SK-N-SH treated with all-trans-retinoic acid at 6 μM for 48 hours (cell line): Measurements from ENCODE around the gene RAN.

Experiments used
- ATAC-seq: fragments of 200-7000 bp; cut with Tn5 transposase; 3 replicates; pipeline ENCODE4 v1.9.1; 2020; ENCODE audit warnings: mild to moderate bottlenecking, moderate library complexity
- ARNTL ChIP-seq: fragments of 450-650 bp; formaldehyde crosslinking; IDR thresholded peaks from 2 replicates; pipeline ENCODE4 v1.5.0; 2020; ENCODE audit warnings: low read depth, mild to moderate bottlenecking, moderate library complexity, borderline replicate concordance
- BACH2 ChIP-seq: fragments of 250-450 bp; sonication (Bioruptor Pico); IDR thresholded peaks from 2 replicates; pipeline ENCODE4 v1.9.0; 2021; ENCODE audit warnings: mild to moderate bottlenecking, borderline replicate concordance
- CREB5 ChIP-seq: fragments of 250-450 bp; sonication (Bioruptor Pico); IDR thresholded peaks from 2 replicates; pipeline ENCODE4 v1.5.1; 2020; ENCODE audit warnings: low read depth, mild to moderate bottlenecking, moderate library complexity
- CSDC2 ChIP-seq: fragments of 250-450 bp; sonication (Bioruptor Pico); IDR thresholded peaks from 2 replicates; pipeline ENCODE4 v1.5.0; 2020; ENCODE audit warnings: mild to moderate bottlenecking, moderate library complexity
- CSRNP3 ChIP-seq: fragments of 250-450 bp; sonication (Bioruptor Pico); IDR thresholded peaks from 2 replicates; pipeline ENCODE4 v1.5.1; 2021; ENCODE audit warnings: mild to moderate bottlenecking, moderate library complexity
- ESRRG ChIP-seq: fragments of 250-450 bp; sonication (Bioruptor Pico); IDR thresholded peaks from 2 replicates; pipeline ENCODE4 v1.6.1; 2021; ENCODE audit warnings: mild to moderate bottlenecking
- GLIS3 ChIP-seq: fragments of 250-450 bp; sonication (Bioruptor Pico); IDR thresholded peaks from 2 replicates; pipeline ENCODE4 v1.5.0; 2020; ENCODE audit warnings: mild to moderate bottlenecking, moderate library complexity
- ISL1 ChIP-seq: fragments of 250-450 bp; sonication (Bioruptor Pico); IDR thresholded peaks from 2 replicates; pipeline ENCODE4 v2.1.2; 2022; ENCODE audit warnings: mild to moderate bottlenecking, moderate library complexity
- OSR1 ChIP-seq: fragments of 250-450 bp; sonication (Bioruptor Pico); IDR thresholded peaks from 2 replicates; pipeline ENCODE4 v1.8.0; 2022; ENCODE audit warnings: moderate library complexity, mild to moderate bottlenecking, inconsistent platforms
- PATZ1 ChIP-seq: fragments of 250-450 bp; sonication (Bioruptor Pico); IDR thresholded peaks from 2 replicates; pipeline ENCODE4 v1.8.0; 2020; ENCODE audit warnings: mild to moderate bottlenecking, moderate library complexity, borderline replicate concordance
- POU6F1 ChIP-seq: fragments of 250-450 bp; sonication (Bioruptor Pico); IDR thresholded peaks from 2 replicates; pipeline ENCODE4 v1.8.0; 2021; ENCODE audit warnings: low read depth, mild to moderate bottlenecking, moderate library complexity, borderline replicate concordance
- PPARA ChIP-seq: fragments of 250-450 bp; sonication (Bioruptor Pico); IDR thresholded peaks from 2 replicates; pipeline ENCODE4 v1.5.0; 2020; ENCODE audit warnings: mild to moderate bottlenecking, borderline replicate concordance
- RARB ChIP-seq: fragments of 250-450 bp; sonication (Bioruptor Pico); IDR thresholded peaks from 2 replicates; pipeline ENCODE4 v1.8.0; 2021; ENCODE audit warnings: mild to moderate bottlenecking, moderate library complexity
- SNAI2 ChIP-seq: fragments of 250-450 bp; sonication (Bioruptor Pico); IDR thresholded peaks from 2 replicates; pipeline ENCODE4 v1.5.0; 2020; ENCODE audit warnings: mild to moderate bottlenecking, moderate library complexity
- TCF4 ChIP-seq: fragments of 250-450 bp; sonication (Bioruptor Pico); IDR thresholded peaks from 2 replicates; pipeline ENCODE4 v1.8.0; 2021; ENCODE audit warnings: mild to moderate bottlenecking, moderate library complexity, borderline replicate concordance
- TOX ChIP-seq: fragments of 250-450 bp; sonication (Bioruptor Pico); IDR thresholded peaks from 2 replicates; pipeline ENCODE4 v1.8.0; 2021; ENCODE audit warnings: mild to moderate bottlenecking, moderate library complexity, borderline replicate concordance
- ZFP30 ChIP-seq: fragments of 450-650 bp; formaldehyde crosslinking; IDR thresholded peaks from 2 replicates; pipeline ENCODE4 v1.5.0; 2022; ENCODE audit warnings: mild to moderate bottlenecking, moderate library complexity
- ZNF70 ChIP-seq: fragments of 450-650 bp; formaldehyde crosslinking; IDR thresholded peaks from 2 replicates; pipeline ENCODE4 v1.5.0; 2020; ENCODE audit warnings: mild to moderate bottlenecking, moderate library complexity
- ZNF8 ChIP-seq: fragments of 450-650 bp; formaldehyde crosslinking; IDR thresholded peaks from 2 replicates; pipeline ENCODE4 v1.5.0; 2020; ENCODE audit warnings: mild to moderate bottlenecking, moderate library complexity

Gene RAN

GRCh38 chr12:130919086-130919485 lies 47.2 kb downstream of the RAN start:
- ATAC-seq = no peak
- no peak for TF ChIP-seq BACH2
- TF ChIP-seq CSRNP3 (CRISPR knock-in tag) = no peak
- no peak for TF ChIP-seq ARNTL
- no peak for TF ChIP-seq ZNF8 (CRISPR knock-in tag)
- TF ChIP-seq ESRRG = no peak
- no peak for TF ChIP-seq POU6F1 (CRISPR knock-in tag)

GRCh38 chr12:130920119-130920703 lies 48.3 kb downstream of the RAN start:
- ATAC-seq = no peak
- TF ChIP-seq ZNF70 (CRISPR knock-in tag) (no peak), ISL1 (CRISPR knock-in tag) (no peak), OSR1 (CRISPR knock-in tag) (no peak), CSRNP3 (CRISPR knock-in tag) (no peak), GLIS3 (CRISPR knock-in tag) (no peak), PATZ1 (no peak)

- TF ChIP-seq ZFP30 (CRISPR knock-in tag) = no peak
- TF ChIP-seq ESRRG = no peak
- no peak for TF ChIP-seq PATZ1
- no peak for TF ChIP-seq ZNF70 (CRISPR knock-in tag)
- TF ChIP-seq CREB5 (CRISPR knock-in tag) = no peak
- TF ChIP-seq RARB (CRISPR knock-in tag) = no peak
- no peak for TF ChIP-seq CSDC2 (CRISPR knock-in tag)
- TF ChIP-seq SNAI2 (CRISPR knock-in tag) = no peak
- TF ChIP-seq OSR1 (CRISPR knock-in tag) = no peak
- ATAC-seq = no peak
Observed at GRCh38 chr12:130920723-130921381, 49.0 kb downstream of the RAN start.

- no peak for ATAC-seq
- TF ChIP-seq PPARA = no peak
- no peak for TF ChIP-seq PATZ1
- no peak for TF ChIP-seq TOX (CRISPR knock-in tag)
- no peak for TF ChIP-seq TCF4 (CRISPR knock-in tag)
- no peak for TF ChIP-seq ZNF8 (CRISPR knock-in tag)
- no peak for TF ChIP-seq SNAI2 (CRISPR knock-in tag)
- no peak for TF ChIP-seq POU6F1 (CRISPR knock-in tag)
- TF ChIP-seq RARB (CRISPR knock-in tag) = no peak
- no peak for TF ChIP-seq ISL1 (CRISPR knock-in tag)
- TF ChIP-seq GLIS3 (CRISPR knock-in tag) = no peak
- no peak for TF ChIP-seq CREB5 (CRISPR knock-in tag)
- TF ChIP-seq ARNTL = no peak
Observed at GRCh38 chr12:130922511-130922953, 50.7 kb downstream of the RAN start.
